IMR-90 (cell line): ENCODE measurements around the gene TMEM52B. TPM values are rescaled to one million over a fixed set of nuclear protein-coding genes. Genes with fewer than 3 reads are reported as not detected.

Experiments
- ATAC-seq: fragments of 200-7000 bp; cut with Tn5 transposase; 2 replicates; pipeline ENCODE4 v1.9.1; 2020; ENCODE audit warnings: low read depth, mild to moderate bottlenecking, moderate library complexity
- BruUV-seq: library from RNA; stranded (reverse); fragments of 400-500 nt; replicated peaks from 2 replicates; lab custom pipeline; 2021; lab: Mats Ljungman, UMichigan
- CTCF ChIA-PET: fragments of 300-600 bp; formaldehyde crosslinking; extraction: SDS; loops from one replicate; lab custom pipeline; 2021; ENCODE audit warnings: antibody characterized with exemption; lab: Yijun Ruan, JAX
- POLR2A ChIA-PET: fragments of 300-600 bp; sonication (Branson Sonifier 250); formaldehyde crosslinking; loops from one replicate; lab custom pipeline; 2022; ENCODE audit warnings: antibody characterized with exemption; ENCODE audit not compliant: unreplicated experiment; lab: Charles Lee
- DNase-seq: peaks from one replicate; pipeline ENCODE4 v3.0.0; 2013
- H2AFZ ChIP-seq: replicated peaks from 2 replicates; pipeline ENCODE3; 2013; ENCODE audit warnings: low read length, mild to moderate bottlenecking; ENCODE audit not compliant: poor library complexity
- H2AK5ac ChIP-seq: 2 replicates; pipeline ENCODE4 v1.6.1; 2013; ENCODE audit warnings: low read depth, low read length, inconsistent platforms
- H2AK9ac ChIP-seq: replicated peaks from 2 replicates; pipeline ENCODE3; 2013; ENCODE audit warnings: mild to moderate bottlenecking, low read depth, low read length, moderate library complexity; ENCODE audit not compliant: poor library complexity
- H2BK120ac ChIP-seq: 2 replicates; pipeline ENCODE4 v1.6.1; 2013; ENCODE audit warnings: low read depth, low read length, inconsistent platforms
- H2BK15ac ChIP-seq: 3 replicates; pipeline ENCODE4 v1.6.1; 2013; ENCODE audit warnings: low read depth, low read length, inconsistent platforms
- H2BK20ac ChIP-seq: 2 replicates; pipeline ENCODE4 v1.6.1; 2013; ENCODE audit warnings: low read depth, mild to moderate bottlenecking, inconsistent platforms, low read length, moderate library complexity
- H2BK5ac ChIP-seq: 2 replicates; pipeline ENCODE4 v1.6.1; 2013; ENCODE audit warnings: mild to moderate bottlenecking, low read depth, low read length, inconsistent platforms; ENCODE audit not compliant: poor library complexity, severe bottlenecking
- H3K14ac ChIP-seq: replicated peaks from 2 replicates; pipeline ENCODE4 v1.6.1; 2013; ENCODE audit warnings: low read depth, low read length, inconsistent platforms
- H3K18ac ChIP-seq: 2 replicates; pipeline ENCODE4 v1.6.1; 2013; ENCODE audit warnings: low read depth, low read length, control low read depth
- H3K23ac ChIP-seq: 2 replicates; pipeline ENCODE4 v1.6.1; 2013; ENCODE audit warnings: low read depth, low read length, inconsistent platforms
- H3K27ac ChIP-seq: 2 replicates; pipeline ENCODE4 v1.5.1; 2013; ENCODE audit warnings: mild to moderate bottlenecking, control low read depth, low read length; ENCODE audit not compliant: insufficient read depth
- H3K27me3 ChIP-seq: 2 replicates; pipeline ENCODE4 v1.6.1; 2013; ENCODE audit warnings: low read length; ENCODE audit not compliant: control insufficient read depth, insufficient read depth
- H3K36me3 ChIP-seq: 2 replicates; pipeline ENCODE4 v1.6.1; 2013; ENCODE audit warnings: low read length, mixed read lengths; ENCODE audit not compliant: control insufficient read depth, insufficient read depth
- H3K4ac ChIP-seq: 2 replicates; pipeline ENCODE4 v1.6.1; 2013; ENCODE audit warnings: low read depth, low read length, inconsistent platforms
- H3K4me1 ChIP-seq: 2 replicates; pipeline ENCODE4 v1.6.1; 2013; ENCODE audit warnings: low read length, mixed read lengths; ENCODE audit not compliant: control insufficient read depth, insufficient read depth
- H3K4me2 ChIP-seq: 2 replicates; pipeline ENCODE4 v1.6.1; 2013; ENCODE audit warnings: low read depth, mild to moderate bottlenecking, control low read depth, low read length, moderate library complexity
- H3K4me3 ChIP-seq: 2 replicates; pipeline ENCODE4 v1.5.1; 2013; ENCODE audit warnings: low read depth, mild to moderate bottlenecking, control low read depth, low read length, moderate library complexity; ENCODE audit not compliant: insufficient read depth
- H3K56ac ChIP-seq: 2 replicates; pipeline ENCODE4 v1.6.1; 2013; ENCODE audit warnings: low read length, inconsistent platforms; ENCODE audit not compliant: insufficient read depth; ENCODE audit errors: extremely low read depth
- H3K79me1 ChIP-seq, 2 experiments: 2 replicates each; pipeline ENCODE4 v1.6.1; 2013; ENCODE audit warnings: low read length in 2 of 2, inconsistent platforms in 1 of 2, low read depth in 1 of 2
- H3K9ac ChIP-seq: 2 replicates; pipeline ENCODE4 v1.6.1; 2013; ENCODE audit warnings: low read depth, low read length, control low read depth
- H3K9me1 ChIP-seq: 2 replicates; pipeline ENCODE4 v1.6.1; 2013; ENCODE audit warnings: low read length, inconsistent platforms; ENCODE audit not compliant: insufficient read depth
- H3K9me3 ChIP-seq: 2 replicates; pipeline ENCODE4 v1.6.1; 2013; ENCODE audit warnings: low read length; ENCODE audit not compliant: control insufficient read depth, insufficient read depth
- H4K20me1 ChIP-seq: 2 replicates; pipeline ENCODE4 v1.6.1; 2013; ENCODE audit warnings: low read length, inconsistent platforms; ENCODE audit not compliant: insufficient read depth
- H4K5ac ChIP-seq: 2 replicates; pipeline ENCODE4 v1.6.1; 2013; ENCODE audit warnings: mild to moderate bottlenecking, low read depth, low read length, control low read depth
- H4K8ac ChIP-seq, 2 experiments: 2 replicates each; pipeline ENCODE4 v1.6.1; 2013; ENCODE audit warnings: low read depth in 2 of 2, low read length in 2 of 2, control low read depth in 1 of 2, inconsistent platforms in 1 of 2
- H4K91ac ChIP-seq: 2 replicates; pipeline ENCODE4 v1.6.1; 2013; ENCODE audit warnings: low read depth, low read length, inconsistent platforms; ENCODE audit not compliant: insufficient read depth
- CEBPB ChIP-seq: IDR thresholded peaks from 2 replicates; pipeline ENCODE4 v1.6.1; 2012; ENCODE audit warnings: low read depth, low read length, improper control_type of control experiment
- WGBS, 2 experiments: methylation state at CpG; one replicate each; pipeline versions ENCODE4 v1.1.5 to v1.1.7; 2013; ENCODE audit warnings: missing lambda C conversion rate in 2 of 2; ENCODE audit not compliant: insufficient read length in 1 of 2; ENCODE audit errors: extremely low coverage in 2 of 2; 5-methylcytosine and 5-hydroxymethylcytosine counted together
- dilution Hi-C: fragments of 300-500 bp; cut with HindIII; formaldehyde crosslinking; loops from one replicate; pipeline ENCODE4 v1.14.3; 2018; ENCODE audit warnings: low sequenced_read_pairs; ENCODE audit not compliant: unreplicated experiment
- in situ Hi-C: fragments of 300-500 bp; cut with MboI; formaldehyde crosslinking; loops from 3 replicates; pipeline ENCODE4 v1.14.3; 2019; ENCODE audit warnings: low sequenced_read_pairs, inconsistent platforms, mixed read lengths
- intact Hi-C: fragments of 100-400 bp; cut with micrococcal nuclease; formaldehyde crosslinking; loops from 2 replicates; pipeline ENCODE4 v1.10.0; 2022
- polyA plus RNA-seq, 3 experiments: library from polyadenylated mRNA; depleted of rRNA; stranded (reverse); fragments of >200 nt; gene quantifications; 2 replicates each; pipeline ENCODE4 v1.2.3, GENCODE V29; 2012; ENCODE audit warnings: low replicate concordance in 1 of 3
- total RNA-seq: library from RNA; depleted of rRNA; stranded (reverse); fragments of >200 nt; gene quantifications from 2 replicates; pipeline ENCODE4 v1.2.3, GENCODE V29; 2012
- TF ChIP-seq, protein P1 (sequence below): fragments of 150-350 bp; IDR thresholded peaks from 2 replicates; pipeline ENCODE4 v1.6.1; 2016; ENCODE audit warnings: low read depth, mild to moderate bottlenecking, low read length, moderate library complexity, borderline replicate concordance

The TMEM52B gene
- total and polyA plus RNA-seq, 2 of the 4 experiments (the other 2 are of a cell fraction) = 2.0 to 3.6 TPM

DNA sequence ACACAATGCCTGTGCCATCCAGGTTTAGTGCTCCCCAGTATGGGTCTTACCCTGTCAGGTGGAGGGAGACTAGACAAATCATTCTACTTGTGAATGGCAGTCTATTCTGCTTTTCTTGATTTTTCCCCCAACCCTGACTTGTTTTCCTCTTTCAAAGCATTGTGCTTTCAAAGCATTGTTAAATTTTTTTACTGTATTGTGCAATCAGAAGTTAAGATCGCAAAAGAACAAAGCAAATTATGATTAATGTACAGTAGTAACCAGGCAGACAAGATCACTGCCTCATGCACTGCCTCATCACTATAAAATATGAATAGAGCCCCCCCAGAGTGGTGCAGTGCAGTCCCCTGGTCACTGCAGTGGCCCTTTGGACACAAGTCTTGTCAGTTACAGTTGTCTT lies 47.9 kb downstream of the TMEM52B start:
- H3K9me1 ChIP-seq = peaks cover 7% of the 10 kb centered on the region; the same call in 1 of the 2 replicates
- H3K79me1 ChIP-seq = peaks cover 3 to 10% of the 10 kb centered on the region in 2 experiments; a peak in 2 of 4 replicates
- no peak overlapping the region for H2AK5ac ChIP-seq
- BruUV-seq = no TSS peak
- H4K20me1 ChIP-seq = peaks cover 11% of the 10 kb centered on the region; the same call in 1 of the 2 replicates
- H4K5ac ChIP-seq = no peak overlapping the region
- no peak overlapping the region for H3K9ac ChIP-seq
- H3K9me3 ChIP-seq = no peaks in the 10 kb centered on the region
- H2BK5ac ChIP-seq = no peak overlapping the region
- H2BK15ac ChIP-seq = no peak overlapping the region
- intact Hi-C loops = no loop called here
- in situ Hi-C loops = no loop called here
- peak; percentile 35; the same call in 1 of the 2 replicates for ATAC-seq
- dilution Hi-C loops = no loop called here
- H3K27ac ChIP-seq = no peak overlapping the region
- no peak overlapping the region for H3K4ac ChIP-seq
- H3K4me2 ChIP-seq = 0 out of 2 replicates have a peak overlapping the region, but pooled peaks have one; percentile 34
- H3K27me3 ChIP-seq = no peaks in the 10 kb centered on the region
- H3K23ac ChIP-seq = no peak overlapping the region
- H3K4me1 ChIP-seq = peaks cover 6% of the 10 kb centered on the region
- H3K4me3 ChIP-seq = no peak overlapping the region
- no peak overlapping the region for H2BK20ac ChIP-seq
- H4K8ac ChIP-seq = no peak overlapping the region
- H2BK120ac ChIP-seq = no peak overlapping the region
- no peak overlapping the region for H4K91ac ChIP-seq
- peaks cover 34% of the 10 kb centered on the region for H3K36me3 ChIP-seq
- DNase-seq = no peak
- H2AK9ac ChIP-seq = no peak overlapping the region
- ChIA-PET POLR2A (no interaction called here), CTCF (interaction anchor here (1.0 kb wide), 1 partner anchor 9 kb away, joined by 3 read pairs; no protein-coding TSS in a partner anchor)
- no peak overlapping the region for H3K56ac ChIP-seq
- H3K14ac ChIP-seq = no peak overlapping the region
- no CpG with 5 or more reads among the region's 1 CpG for WGBS, 2 experiments
- no peak overlapping the region for H2AFZ ChIP-seq
- TF ChIP-seq, protein P1, sequence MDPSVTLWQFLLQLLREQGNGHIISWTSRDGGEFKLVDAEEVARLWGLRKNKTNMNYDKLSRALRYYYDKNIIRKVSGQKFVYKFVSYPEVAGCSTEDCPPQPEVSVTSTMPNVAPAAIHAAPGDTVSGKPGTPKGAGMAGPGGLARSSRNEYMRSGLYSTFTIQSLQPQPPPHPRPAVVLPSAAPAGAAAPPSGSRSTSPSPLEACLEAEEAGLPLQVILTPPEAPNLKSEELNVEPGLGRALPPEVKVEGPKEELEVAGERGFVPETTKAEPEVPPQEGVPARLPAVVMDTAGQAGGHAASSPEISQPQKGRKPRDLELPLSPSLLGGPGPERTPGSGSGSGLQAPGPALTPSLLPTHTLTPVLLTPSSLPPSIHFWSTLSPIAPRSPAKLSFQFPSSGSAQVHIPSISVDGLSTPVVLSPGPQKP = no peak
- TF ChIP-seq CEBPB = peak; percentile 80
- H3K18ac ChIP-seq = no peak overlapping the region
